ENCODE results near the gene ALDH1A2.
A peak's percentile ranks its signal among the peaks of the same experiment; 100 is the strongest.

Gene ALDH1A2

DNA sequence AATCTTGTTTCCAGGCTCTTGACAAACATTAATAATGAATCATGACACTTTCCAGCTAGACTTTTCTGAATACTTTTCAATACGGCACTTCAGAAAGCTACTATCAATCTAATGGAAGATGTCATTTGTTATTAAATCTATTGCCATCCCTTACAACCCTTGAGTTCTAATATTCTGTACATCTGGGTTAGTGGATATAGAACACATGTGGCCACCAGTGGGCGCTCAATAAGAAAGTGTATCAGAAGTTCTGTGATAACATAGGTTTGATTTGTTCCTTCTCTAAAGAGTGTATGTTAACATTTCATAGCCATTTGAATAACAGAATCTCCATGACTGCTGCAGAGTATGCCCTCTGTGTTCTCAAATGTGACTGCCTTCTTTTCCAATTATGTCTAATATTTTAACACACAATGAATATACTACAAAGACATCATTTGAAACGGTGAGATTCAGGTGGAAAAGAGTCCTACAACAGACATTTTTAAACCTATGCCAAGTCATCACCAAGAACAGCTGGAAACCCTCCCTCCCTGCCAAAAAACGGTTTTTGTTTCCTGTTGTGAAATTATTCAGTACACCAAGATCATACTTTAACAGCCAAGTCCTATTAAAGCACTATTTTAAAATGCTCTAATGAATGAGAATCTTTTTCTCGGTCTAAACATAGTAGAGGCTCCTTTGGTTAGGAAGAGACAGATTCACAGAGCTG, 22.2 kb downstream of the ALDH1A2 start:
- CTCF ChIA-PET, result interaction anchor here (0.6 to 1.4 kb wide), 5 partner anchors 8 to 1486 kb away, joined by 3 to 7 read pairs (median 3); no protein-coding TSS in a partner anchor
- DNase-seq (ENCODE audit: extremely low spot score), result no peak
- POLR2A ChIA-PET, result no interaction called here
- TF ChIP-seq BHLHE40 (IDR thresholded peaks at IDR 0.05; ENCODE audit: borderline replicate concordance) (no peak), ARNT (IDR thresholded peaks at IDR 0.05) (no peak), FOXA1 (IDR thresholded peaks at IDR 0.05) (no peak), CTBP1 (IDR thresholded peaks at IDR 0.05; ENCODE audit: borderline replicate concordance) (no peak), L3MBTL2 (conservative IDR thresholded peaks at IDR 0.05) (no peak), NFRKB (IDR thresholded peaks at IDR 0.05) (no peak), TARDBP (IDR thresholded peaks at IDR 0.05) (no peak), FOXK2 (IDR thresholded peaks at IDR 0.05) (no peak), LEF1 (IDR thresholded peaks at IDR 0.05; ENCODE audit: borderline replicate concordance) (no peak), ELF4 (IDR thresholded peaks at IDR 0.05) (no peak), FOXM1 (IDR thresholded peaks at IDR 0.05; ENCODE audit: borderline replicate concordance) (no peak), SP1 (IDR thresholded peaks at IDR 0.05) (no peak), SUZ12 (IDR thresholded peaks at IDR 0.05) (no peak), ZNF384 (IDR thresholded peaks at IDR 0.05) (no peak), HDGF (IDR thresholded peaks at IDR 0.05; ENCODE audit: borderline replicate concordance) (no peak)
- TF ChIP-seq, protein P1, sequence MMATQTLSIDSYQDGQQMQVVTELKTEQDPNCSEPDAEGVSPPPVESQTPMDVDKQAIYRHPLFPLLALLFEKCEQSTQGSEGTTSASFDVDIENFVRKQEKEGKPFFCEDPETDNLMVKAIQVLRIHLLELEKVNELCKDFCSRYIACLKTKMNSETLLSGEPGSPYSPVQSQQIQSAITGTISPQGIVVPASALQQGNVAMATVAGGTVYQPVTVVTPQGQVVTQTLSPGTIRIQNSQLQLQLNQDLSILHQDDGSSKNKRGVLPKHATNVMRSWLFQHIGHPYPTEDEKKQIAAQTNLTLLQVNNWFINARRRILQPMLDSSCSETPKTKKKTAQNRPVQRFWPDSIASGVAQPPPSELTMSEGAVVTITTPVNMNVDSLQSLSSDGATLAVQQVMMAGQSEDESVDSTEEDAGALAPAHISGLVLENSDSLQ (IDR thresholded peaks at IDR 0.05), result no peak

DNA sequence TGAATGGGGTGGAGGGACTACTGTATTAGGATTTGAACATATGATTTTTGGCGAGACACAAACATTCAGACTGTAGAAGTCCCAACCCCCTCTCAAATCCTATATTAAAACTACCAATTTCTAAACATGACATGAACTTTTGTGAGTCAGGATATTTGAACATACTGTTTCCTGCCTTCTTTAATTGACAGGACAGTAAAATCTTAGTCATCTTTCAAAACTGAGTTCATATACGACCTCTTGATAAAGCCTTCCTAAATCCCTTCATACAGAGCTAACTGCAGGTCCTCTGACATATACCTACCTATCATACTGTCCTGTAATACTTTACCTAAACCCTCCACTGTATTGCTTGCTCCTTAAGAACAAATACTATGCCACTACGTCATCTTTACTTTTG, 23.5 kb downstream of the ALDH1A2 start:
- TF ChIP-seq ELF4 (IDR thresholded peaks at IDR 0.05) (no peak), L3MBTL2 (conservative IDR thresholded peaks at IDR 0.05) (no peak), SP1 (IDR thresholded peaks at IDR 0.05) (no peak), LEF1 (IDR thresholded peaks at IDR 0.05; ENCODE audit: borderline replicate concordance) (no peak), FOXK2 (IDR thresholded peaks at IDR 0.05) (no peak), SUZ12 (IDR thresholded peaks at IDR 0.05) (no peak), CTBP1 (IDR thresholded peaks at IDR 0.05; ENCODE audit: borderline replicate concordance) (no peak), ARNT (IDR thresholded peaks at IDR 0.05) (no peak), FOXA1 (IDR thresholded peaks at IDR 0.05) (no peak), NFRKB (IDR thresholded peaks at IDR 0.05) (no peak), FOXM1 (IDR thresholded peaks at IDR 0.05; ENCODE audit: borderline replicate concordance) (no peak)
- TF ChIP-seq, protein P1 (IDR thresholded peaks at IDR 0.05), result no peak
- ChIA-PET CTCF (no interaction called here), POLR2A (no interaction called here)
- no peak for DNase-seq (ENCODE audit: extremely low spot score)

DNA sequence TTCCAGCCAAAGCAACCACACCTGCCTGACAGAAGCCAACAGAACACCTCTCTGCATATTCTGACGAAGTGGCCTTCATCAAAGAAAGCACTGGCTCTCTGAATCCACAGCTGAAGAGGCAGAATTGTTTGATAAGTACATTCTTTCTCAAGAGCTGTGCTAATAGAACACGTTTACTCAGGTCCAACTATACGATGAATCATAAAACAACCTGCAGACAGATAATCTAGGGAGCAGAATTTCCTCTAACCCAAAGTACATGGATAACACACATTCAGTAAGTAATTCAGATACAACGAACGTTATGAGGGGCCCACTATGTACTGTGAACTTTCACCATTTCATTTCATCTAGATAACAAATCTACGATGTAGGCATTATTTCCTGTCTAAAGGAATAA, 25.4 kb downstream of the ALDH1A2 start:
- POLR2A ChIA-PET, result no interaction called here

DNA sequence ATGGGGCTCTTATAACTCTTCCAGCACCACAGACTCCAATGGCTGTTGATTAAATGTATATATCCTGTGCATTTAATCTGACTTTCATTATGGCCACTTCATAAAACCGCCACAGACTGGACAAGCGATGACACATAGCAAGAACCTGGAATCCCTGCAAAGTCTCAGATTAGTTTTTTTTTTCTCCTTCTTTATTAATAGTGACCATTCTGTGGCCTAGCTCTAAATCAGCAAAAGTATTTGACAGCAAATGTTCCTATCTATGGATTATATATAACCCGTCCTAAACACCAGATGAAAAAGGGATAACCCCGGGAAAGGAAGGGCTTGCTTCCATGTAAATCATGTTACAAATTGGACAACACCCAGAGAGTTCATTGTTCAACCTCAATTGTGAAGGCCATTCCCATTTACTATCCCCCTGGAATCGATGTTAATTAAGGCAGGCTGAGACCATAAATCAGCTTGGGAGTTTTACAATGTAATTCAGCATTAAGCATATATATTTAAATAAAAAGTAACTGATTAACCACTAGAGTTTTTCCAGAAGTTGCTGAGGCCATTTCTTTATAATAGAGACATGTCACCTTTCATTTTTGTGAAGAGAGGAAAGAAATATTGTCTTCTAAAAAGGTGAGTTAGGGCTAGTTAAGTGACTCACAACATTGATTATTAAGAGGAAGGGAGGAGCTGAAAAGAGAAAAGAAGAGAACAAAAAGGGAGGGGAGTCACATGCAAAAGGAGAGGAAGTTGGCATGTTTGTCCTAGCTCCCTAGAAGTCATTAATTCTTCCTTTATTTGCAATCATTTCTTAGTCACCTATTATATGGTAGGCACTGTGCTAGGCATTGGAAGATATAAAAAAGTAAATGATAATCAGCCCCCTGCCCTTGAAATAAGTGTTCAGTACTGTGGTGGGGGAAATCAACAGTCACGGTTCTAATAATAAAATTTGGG, 26.2 kb downstream of the ALDH1A2 start:
- ChIA-PET POLR2A (no interaction called here), CTCF (no interaction called here)
- DNase-seq (ENCODE audit: extremely low spot score), result no peak
- TF ChIP-seq, protein P1 (IDR thresholded peaks at IDR 0.05), result peak; percentile 20; the same call in 1 of the 2 replicates
- no peak for TF ChIP-seq SP1 (IDR thresholded peaks at IDR 0.05)

More for the DNA sequence above, 25.4 kb downstream of the ALDH1A2 start:
- no peak for DNase-seq (ENCODE audit: extremely low spot score)
- TF ChIP-seq SUZ12 (IDR thresholded peaks at IDR 0.05), result no peak
- TF ChIP-seq CTBP1 (IDR thresholded peaks at IDR 0.05; ENCODE audit: borderline replicate concordance), result no peak
- TF ChIP-seq ARNT (IDR thresholded peaks at IDR 0.05), result no peak
- TF ChIP-seq FOXK2 (IDR thresholded peaks at IDR 0.05), result no peak
- CTCF ChIA-PET, result interaction anchor here (0.6 kb wide), 1 partner anchor 307 kb away, joined by 3 read pairs; no protein-coding TSS in a partner anchor

DNA sequence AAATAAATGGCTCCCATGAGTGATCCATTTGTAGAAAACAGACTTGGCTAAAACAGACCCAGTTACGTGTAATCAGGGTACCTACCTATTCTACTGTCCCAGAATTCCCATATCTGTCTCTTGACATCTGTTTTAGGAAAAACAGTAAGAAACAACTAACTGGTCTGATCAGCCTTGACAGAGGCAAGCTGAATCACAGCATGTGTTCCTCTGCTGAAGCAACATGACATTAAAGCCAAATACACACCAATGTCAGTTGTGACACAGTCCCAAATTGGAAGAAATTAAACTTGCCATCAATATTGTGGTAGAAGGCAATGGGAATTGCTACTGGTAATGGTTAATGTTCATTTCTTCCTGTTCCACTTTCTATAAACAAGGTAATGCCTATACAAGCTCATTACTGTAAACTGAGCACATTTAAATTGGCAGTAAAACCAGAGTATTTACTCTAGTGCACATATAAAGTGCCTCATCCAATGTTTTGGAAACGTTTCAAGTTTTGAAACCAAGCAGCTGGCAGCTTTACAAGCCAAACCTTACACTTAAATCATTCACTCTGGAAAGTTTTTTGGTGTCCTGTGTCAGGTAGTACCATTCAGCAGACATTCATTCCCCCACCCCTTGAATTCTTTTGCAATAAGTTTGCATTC, 27.0 kb downstream of the ALDH1A2 start:
- peak; percentile 17 for DNase-seq (ENCODE audit: extremely low spot score)
- TF ChIP-seq FOXK2 (IDR thresholded peaks at IDR 0.05), result peak; percentile 76; the same call in 1 of the 2 replicates
- 0 out of 2 replicates have a peak, but pooled peaks have one; percentile 10 for TF ChIP-seq FOXM1 (IDR thresholded peaks at IDR 0.05; ENCODE audit: borderline replicate concordance)
- peak; percentile 86 for TF ChIP-seq CTBP1 (IDR thresholded peaks at IDR 0.05; ENCODE audit: borderline replicate concordance)
- TF ChIP-seq FOXA1 (IDR thresholded peaks at IDR 0.05), result peak; percentile 88
- no peak for TF ChIP-seq ELF4 (IDR thresholded peaks at IDR 0.05)
- no peak for TF ChIP-seq NFRKB (IDR thresholded peaks at IDR 0.05)
- no peak for TF ChIP-seq ARNT (IDR thresholded peaks at IDR 0.05)
- no peak for TF ChIP-seq HDGF (IDR thresholded peaks at IDR 0.05; ENCODE audit: borderline replicate concordance)
- TF ChIP-seq, protein P1 (IDR thresholded peaks at IDR 0.05), result peak; percentile 91
- POLR2A ChIA-PET, result no interaction called here
- CTCF ChIA-PET, result interaction anchor here (0.6 kb wide), 2 partner anchors 23 to 122 kb away, joined by 3 to 6 read pairs; no protein-coding TSS in a partner anchor
